Mesothelial cell of epicardium (in vitro differentiated cells): ENCODE measurements around the gene MFSD2B. TPM values are rescaled to one million over a fixed set of nuclear protein-coding genes. Genes with fewer than 3 reads are reported as not detected.

Experiments used
- DNase-seq, 2 experiments: peaks; one replicate each; pipeline ENCODE4 v3.0.0; 2021; ENCODE audit warnings: low spot score in 2 of 2; ENCODE audit not compliant: unreplicated experiment in 2 of 2
- H3K27ac Mint-ChIP-seq: 2 replicates; pipeline ENCODE4 v1.8.0; 2021; ENCODE audit warnings: mixed read lengths
- H3K27me3 Mint-ChIP-seq: 2 replicates; pipeline ENCODE4 v1.8.0; 2021; ENCODE audit warnings: low read depth, mixed read lengths
- H3K36me3 Mint-ChIP-seq: 2 replicates; pipeline ENCODE4 v1.8.0; 2021; ENCODE audit warnings: mixed read lengths
- H3K4me1 Mint-ChIP-seq: 2 replicates; pipeline ENCODE4 v1.8.0; 2021; ENCODE audit warnings: mixed read lengths
- H3K4me3 Mint-ChIP-seq: 2 replicates; pipeline ENCODE4 v1.8.0; 2021; ENCODE audit warnings: mild to moderate bottlenecking, moderate library complexity, mixed read lengths
- H3K9me3 Mint-ChIP-seq: 2 replicates; pipeline ENCODE4 v1.8.0; 2021; ENCODE audit warnings: mixed read lengths
- total RNA-seq: library from RNA; stranded (reverse); gene quantifications from 3 replicates; pipeline ENCODE4 v1.2.1, GENCODE V29; 2021
- TF ChIP-seq, protein P1 (sequence below): fragments of 200-600 bp; sonication (generic); IDR thresholded peaks from one replicate; pipeline ENCODE4 v1.5.0; 2021; ENCODE audit warnings: antibody characterized with exemption; ENCODE audit not compliant: unreplicated experiment

MFSD2B gene
- total RNA-seq, 1 donor from 2014 or later = 0.31 TPM

- peaks cover 7% of the 10 kb centered on the region for H3K36me3 Mint-ChIP-seq
- no peaks in the 10 kb centered on the region for H3K4me1 Mint-ChIP-seq
- H3K4me3 Mint-ChIP-seq = no peak overlapping the region
- no peaks in the 10 kb centered on the region for H3K9me3 Mint-ChIP-seq
- no peak for DNase-seq
- TF ChIP-seq, protein P1, sequence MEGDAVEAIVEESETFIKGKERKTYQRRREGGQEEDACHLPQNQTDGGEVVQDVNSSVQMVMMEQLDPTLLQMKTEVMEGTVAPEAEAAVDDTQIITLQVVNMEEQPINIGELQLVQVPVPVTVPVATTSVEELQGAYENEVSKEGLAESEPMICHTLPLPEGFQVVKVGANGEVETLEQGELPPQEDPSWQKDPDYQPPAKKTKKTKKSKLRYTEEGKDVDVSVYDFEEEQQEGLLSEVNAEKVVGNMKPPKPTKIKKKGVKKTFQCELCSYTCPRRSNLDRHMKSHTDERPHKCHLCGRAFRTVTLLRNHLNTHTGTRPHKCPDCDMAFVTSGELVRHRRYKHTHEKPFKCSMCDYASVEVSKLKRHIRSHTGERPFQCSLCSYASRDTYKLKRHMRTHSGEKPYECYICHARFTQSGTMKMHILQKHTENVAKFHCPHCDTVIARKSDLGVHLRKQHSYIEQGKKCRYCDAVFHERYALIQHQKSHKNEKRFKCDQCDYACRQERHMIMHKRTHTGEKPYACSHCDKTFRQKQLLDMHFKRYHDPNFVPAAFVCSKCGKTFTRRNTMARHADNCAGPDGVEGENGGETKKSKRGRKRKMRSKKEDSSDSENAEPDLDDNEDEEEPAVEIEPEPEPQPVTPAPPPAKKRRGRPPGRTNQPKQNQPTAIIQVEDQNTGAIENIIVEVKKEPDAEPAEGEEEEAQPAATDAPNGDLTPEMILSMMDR = no peak
- no peaks in the 10 kb centered on the region for H3K27me3 Mint-ChIP-seq
- no peak overlapping the region for H3K27ac Mint-ChIP-seq
Observed at GRCh38 chr2:24021122-24021998, 11.5 kb downstream of the MFSD2B start.

- no peak for DNase-seq
- H3K4me1 Mint-ChIP-seq = no peaks in the 10 kb centered on the region
- H3K27ac Mint-ChIP-seq = no peak overlapping the region
- H3K9me3 Mint-ChIP-seq = no peaks in the 10 kb centered on the region
- no peak overlapping the region for H3K4me3 Mint-ChIP-seq
- H3K36me3 Mint-ChIP-seq = peaks cover 11% of the 10 kb centered on the region
- no peaks in the 10 kb centered on the region for H3K27me3 Mint-ChIP-seq
- TF ChIP-seq, protein P1 = no peak
Observed at GRCh38 chr2:24022324-24022974, 12.6 kb downstream of the MFSD2B start.

GRCh38 chr2:24022975-24023575 lies 13.2 kb downstream of the MFSD2B start:
- H3K9me3 Mint-ChIP-seq = no peaks in the 10 kb centered on the region
- no peaks in the 10 kb centered on the region for H3K27me3 Mint-ChIP-seq
- DNase-seq = no peak
- peaks cover 11% of the 10 kb centered on the region for H3K36me3 Mint-ChIP-seq
- H3K27ac Mint-ChIP-seq = no peak overlapping the region
- TF ChIP-seq, protein P1 = no peak
- H3K4me3 Mint-ChIP-seq = no peak overlapping the region
- no peaks in the 10 kb centered on the region for H3K4me1 Mint-ChIP-seq

- Mint-ChIP-seq H3K36me3 (peaks cover 16% of the 10 kb centered on the region), H3K4me1 (no peaks in the 10 kb centered on the region), H3K4me3 (no peak overlapping the region), H3K27ac (no peak overlapping the region), H3K27me3 (no peaks in the 10 kb centered on the region), H3K9me3 (no peaks in the 10 kb centered on the region)
- DNase-seq = no peak
- TF ChIP-seq, protein P1 = no peak
Observed at GRCh38 chr2:24024018-24024417, 14.1 kb downstream of the MFSD2B start.

GRCh38 chr2:24024996-24025663 lies 15.2 kb downstream of the MFSD2B start:
- Mint-ChIP-seq H3K27me3 (no peaks in the 10 kb centered on the region), H3K36me3 (peaks cover 25% of the 10 kb centered on the region), H3K4me1 (no peaks in the 10 kb centered on the region), H3K4me3 (no peak overlapping the region), H3K9me3 (no peaks in the 10 kb centered on the region), H3K27ac (no peak overlapping the region)
- no peak for DNase-seq
- TF ChIP-seq, protein P1 = no peak
